K562 (cell line): ENCODE measurements around the gene CYSTM1. TPM values are rescaled to one million over a fixed set of nuclear protein-coding genes. Genes with fewer than 3 reads are reported as not detected.
A peak's percentile ranks its signal among the peaks of the same experiment; 100 is the strongest.

Experiments used
- CBX3 ChIP-seq, 2 experiments: IDR thresholded peaks; 1 replicate in 1 of 2; 2 replicates in 1 of 2; pipeline ENCODE4 v1.6.1; 2012; ENCODE audit warnings: inconsistent platforms in 2 of 2, low read length in 2 of 2, borderline replicate concordance in 1 of 2, control low read depth in 1 of 2
- EWSR1 ChIP-seq: fragments of 450-650 bp; IDR thresholded peaks from 2 replicates; pipeline ENCODE4 v1.6.1; 2018; ENCODE audit warnings: borderline replicate concordance, mild to moderate bottlenecking, low read depth, moderate library complexity; ENCODE audit not compliant: partially characterized antibody
- MIER1 ChIP-seq: fragments of 450-650 bp; IDR thresholded peaks from 2 replicates; pipeline ENCODE4 v1.6.1; 2016; ENCODE audit warnings: antibody characterized with exemption, mild to moderate bottlenecking, low read depth
- NFATC3 ChIP-seq: fragments of 450-650 bp; IDR thresholded peaks from 2 replicates; pipeline ENCODE4 v1.6.1; 2017; ENCODE audit warnings: mild to moderate bottlenecking
- RAD51 ChIP-seq: fragments of 450-650 bp; IDR thresholded peaks from 2 replicates; pipeline ENCODE4 v1.7.1; 2016; ENCODE audit warnings: low read depth, mild to moderate bottlenecking, borderline replicate concordance
- SMC3 ChIP-seq: conservative IDR thresholded peaks from 2 replicates; pipeline ENCODE4 v1.6.1; 2011; ENCODE audit warnings: low read depth, low read length, improper control_type of control experiment; ENCODE audit not compliant: insufficient read depth
- SRSF7 ChIP-seq: fragments of 200-400 bp; formaldehyde crosslinking; optimal IDR thresholded peaks from 2 replicates; pipeline ENCODE3; 2017; ENCODE audit warnings: mild to moderate bottlenecking, low read depth, low read length
- ZNF324 ChIP-seq: fragments of 250-450 bp; sonication (Bioruptor Pico); IDR thresholded peaks from 2 replicates; pipeline ENCODE4 v1.4.0; 2020; ENCODE audit warnings: mild to moderate bottlenecking
- polyA plus RNA-seq, 8 experiments: library from polyadenylated mRNA; depleted of rRNA in 4 of 8; stranded (reverse) in 5 of 8; unstranded in 3 of 8; fragments of >200 nt; fragmentation: Nextera tagmentation in 2 of 8; fragmentation: Illumina TruSeq in 1 of 8; extraction: Ambion mirVana in 2 of 8; extraction: Trizol in 1 of 8; gene quantifications; 2 replicates each; pipeline versions ENCODE4 v1.2.1 to v1.2.3, GENCODE V29; 2011 to 2014; ENCODE audit warnings: inconsistent platforms in 1 of 8, missing spikeins in 1 of 8
- total RNA-seq, 7 experiments: library from RNA; depleted of rRNA in 6 of 7; stranded (reverse); fragments of >200 nt in 6 of 7; fragmentation: Illumina TruSeq in 2 of 7; extraction: Trizol in 2 of 7; gene quantifications; 2 replicates each; pipeline versions ENCODE4 v1.2.1 to v1.2.3, GENCODE V29; 2011 to 2021; ENCODE audit warnings: low replicate concordance in 1 of 7
- TF ChIP-seq, protein P1 (sequence below): sonication (generic); formaldehyde crosslinking; IDR thresholded peaks from 2 replicates; pipeline ENCODE4 v1.8.0; 2022; ENCODE audit warnings: missing genetic modification reagents, mild to moderate bottlenecking, borderline replicate concordance
- TF ChIP-seq, protein P2 (sequence below): fragments of 450-650 bp; IDR thresholded peaks from 2 replicates; pipeline ENCODE4 v1.6.1; 2016; ENCODE audit warnings: mild to moderate bottlenecking, moderate library complexity
- TF ChIP-seq, protein P3 (sequence below): sonication (generic); formaldehyde crosslinking; IDR thresholded peaks from 2 replicates; pipeline ENCODE4 v1.9.0; 2022; ENCODE audit warnings: mild to moderate bottlenecking, missing genetic modification reagents
- TF ChIP-seq, protein P4 (sequence below): sonication (generic); formaldehyde crosslinking; IDR thresholded peaks from 2 replicates; pipeline ENCODE4 v1.8.0; 2022; ENCODE audit warnings: mild to moderate bottlenecking, missing genetic modification reagents

CYSTM1 gene
- total and polyA plus RNA-seq, 9 of the 15 experiments (the other 6 are each of a cell fraction or from before 2014, with no cell fraction given), result 76.1 to 422 (median 108) TPM

DNA sequence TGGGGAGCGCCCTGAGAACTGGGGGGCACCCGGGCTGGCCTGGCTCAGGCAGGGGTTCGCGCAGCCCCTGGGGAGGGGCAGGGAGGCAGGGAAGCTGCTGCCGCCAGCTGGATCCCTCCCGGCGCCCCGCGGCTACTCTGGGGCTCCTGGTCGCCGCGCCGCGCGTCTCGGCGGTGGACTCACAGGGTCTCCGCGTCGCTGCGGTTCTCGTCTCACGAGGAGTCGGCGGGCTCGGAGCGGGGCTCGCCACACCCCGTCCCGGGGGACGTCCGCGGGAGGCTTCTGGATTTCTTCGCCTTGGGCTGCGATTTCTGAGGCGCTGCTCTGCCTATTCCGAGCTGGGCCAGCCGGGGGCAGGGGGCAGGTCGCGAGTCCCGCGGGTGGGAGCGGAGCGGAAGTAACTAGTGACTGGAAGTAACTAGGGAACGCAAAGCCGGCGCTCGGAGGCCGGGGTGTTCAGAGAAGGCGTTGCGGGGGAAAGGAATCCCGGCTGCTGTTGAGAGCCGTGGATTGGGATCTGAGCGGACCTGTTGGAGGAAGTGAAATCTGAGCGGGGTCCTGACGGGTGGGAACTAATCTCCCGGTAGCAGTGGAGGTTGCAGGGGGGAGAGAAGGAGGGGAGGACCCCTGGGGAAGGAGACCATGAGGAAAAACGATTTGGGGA is 511 bp downstream of the CYSTM1 start (continued):
- TF ChIP-seq, protein P1, sequence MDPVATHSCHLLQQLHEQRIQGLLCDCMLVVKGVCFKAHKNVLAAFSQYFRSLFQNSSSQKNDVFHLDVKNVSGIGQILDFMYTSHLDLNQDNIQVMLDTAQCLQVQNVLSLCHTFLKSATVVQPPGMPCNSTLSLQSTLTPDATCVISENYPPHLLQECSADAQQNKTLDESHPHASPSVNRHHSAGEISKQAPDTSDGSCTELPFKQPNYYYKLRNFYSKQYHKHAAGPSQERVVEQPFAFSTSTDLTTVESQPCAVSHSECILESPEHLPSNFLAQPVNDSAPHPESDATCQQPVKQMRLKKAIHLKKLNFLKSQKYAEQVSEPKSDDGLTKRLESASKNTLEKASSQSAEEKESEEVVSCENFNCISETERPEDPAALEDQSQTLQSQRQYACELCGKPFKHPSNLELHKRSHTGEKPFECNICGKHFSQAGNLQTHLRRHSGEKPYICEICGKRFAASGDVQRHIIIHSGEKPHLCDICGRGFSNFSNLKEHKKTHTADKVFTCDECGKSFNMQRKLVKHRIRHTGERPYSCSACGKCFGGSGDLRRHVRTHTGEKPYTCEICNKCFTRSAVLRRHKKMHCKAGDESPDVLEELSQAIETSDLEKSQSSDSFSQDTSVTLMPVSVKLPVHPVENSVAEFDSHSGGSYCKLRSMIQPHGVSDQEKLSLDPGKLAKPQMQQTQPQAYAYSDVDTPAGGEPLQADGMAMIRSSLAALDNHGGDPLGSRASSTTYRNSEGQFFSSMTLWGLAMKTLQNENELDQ, result no peak
- TF ChIP-seq EWSR1 (no peak), NFATC3 (no peak), ZNF324 (no peak), SMC3 (no peak), CBX3 (IDR thresholded peaks at IDR 0.05; ENCODE audit: borderline replicate concordance in 1 of 2, low read length in 2 of 2) (0 out of 3 replicates have a peak, but pooled peaks of 1 of the 2 experiments have one; percentile 16), SRSF7 (no peak), MIER1 (peak; percentile 32; the same call in 1 of the 2 replicates), RAD51 (no peak)
- TF ChIP-seq, protein P2, sequence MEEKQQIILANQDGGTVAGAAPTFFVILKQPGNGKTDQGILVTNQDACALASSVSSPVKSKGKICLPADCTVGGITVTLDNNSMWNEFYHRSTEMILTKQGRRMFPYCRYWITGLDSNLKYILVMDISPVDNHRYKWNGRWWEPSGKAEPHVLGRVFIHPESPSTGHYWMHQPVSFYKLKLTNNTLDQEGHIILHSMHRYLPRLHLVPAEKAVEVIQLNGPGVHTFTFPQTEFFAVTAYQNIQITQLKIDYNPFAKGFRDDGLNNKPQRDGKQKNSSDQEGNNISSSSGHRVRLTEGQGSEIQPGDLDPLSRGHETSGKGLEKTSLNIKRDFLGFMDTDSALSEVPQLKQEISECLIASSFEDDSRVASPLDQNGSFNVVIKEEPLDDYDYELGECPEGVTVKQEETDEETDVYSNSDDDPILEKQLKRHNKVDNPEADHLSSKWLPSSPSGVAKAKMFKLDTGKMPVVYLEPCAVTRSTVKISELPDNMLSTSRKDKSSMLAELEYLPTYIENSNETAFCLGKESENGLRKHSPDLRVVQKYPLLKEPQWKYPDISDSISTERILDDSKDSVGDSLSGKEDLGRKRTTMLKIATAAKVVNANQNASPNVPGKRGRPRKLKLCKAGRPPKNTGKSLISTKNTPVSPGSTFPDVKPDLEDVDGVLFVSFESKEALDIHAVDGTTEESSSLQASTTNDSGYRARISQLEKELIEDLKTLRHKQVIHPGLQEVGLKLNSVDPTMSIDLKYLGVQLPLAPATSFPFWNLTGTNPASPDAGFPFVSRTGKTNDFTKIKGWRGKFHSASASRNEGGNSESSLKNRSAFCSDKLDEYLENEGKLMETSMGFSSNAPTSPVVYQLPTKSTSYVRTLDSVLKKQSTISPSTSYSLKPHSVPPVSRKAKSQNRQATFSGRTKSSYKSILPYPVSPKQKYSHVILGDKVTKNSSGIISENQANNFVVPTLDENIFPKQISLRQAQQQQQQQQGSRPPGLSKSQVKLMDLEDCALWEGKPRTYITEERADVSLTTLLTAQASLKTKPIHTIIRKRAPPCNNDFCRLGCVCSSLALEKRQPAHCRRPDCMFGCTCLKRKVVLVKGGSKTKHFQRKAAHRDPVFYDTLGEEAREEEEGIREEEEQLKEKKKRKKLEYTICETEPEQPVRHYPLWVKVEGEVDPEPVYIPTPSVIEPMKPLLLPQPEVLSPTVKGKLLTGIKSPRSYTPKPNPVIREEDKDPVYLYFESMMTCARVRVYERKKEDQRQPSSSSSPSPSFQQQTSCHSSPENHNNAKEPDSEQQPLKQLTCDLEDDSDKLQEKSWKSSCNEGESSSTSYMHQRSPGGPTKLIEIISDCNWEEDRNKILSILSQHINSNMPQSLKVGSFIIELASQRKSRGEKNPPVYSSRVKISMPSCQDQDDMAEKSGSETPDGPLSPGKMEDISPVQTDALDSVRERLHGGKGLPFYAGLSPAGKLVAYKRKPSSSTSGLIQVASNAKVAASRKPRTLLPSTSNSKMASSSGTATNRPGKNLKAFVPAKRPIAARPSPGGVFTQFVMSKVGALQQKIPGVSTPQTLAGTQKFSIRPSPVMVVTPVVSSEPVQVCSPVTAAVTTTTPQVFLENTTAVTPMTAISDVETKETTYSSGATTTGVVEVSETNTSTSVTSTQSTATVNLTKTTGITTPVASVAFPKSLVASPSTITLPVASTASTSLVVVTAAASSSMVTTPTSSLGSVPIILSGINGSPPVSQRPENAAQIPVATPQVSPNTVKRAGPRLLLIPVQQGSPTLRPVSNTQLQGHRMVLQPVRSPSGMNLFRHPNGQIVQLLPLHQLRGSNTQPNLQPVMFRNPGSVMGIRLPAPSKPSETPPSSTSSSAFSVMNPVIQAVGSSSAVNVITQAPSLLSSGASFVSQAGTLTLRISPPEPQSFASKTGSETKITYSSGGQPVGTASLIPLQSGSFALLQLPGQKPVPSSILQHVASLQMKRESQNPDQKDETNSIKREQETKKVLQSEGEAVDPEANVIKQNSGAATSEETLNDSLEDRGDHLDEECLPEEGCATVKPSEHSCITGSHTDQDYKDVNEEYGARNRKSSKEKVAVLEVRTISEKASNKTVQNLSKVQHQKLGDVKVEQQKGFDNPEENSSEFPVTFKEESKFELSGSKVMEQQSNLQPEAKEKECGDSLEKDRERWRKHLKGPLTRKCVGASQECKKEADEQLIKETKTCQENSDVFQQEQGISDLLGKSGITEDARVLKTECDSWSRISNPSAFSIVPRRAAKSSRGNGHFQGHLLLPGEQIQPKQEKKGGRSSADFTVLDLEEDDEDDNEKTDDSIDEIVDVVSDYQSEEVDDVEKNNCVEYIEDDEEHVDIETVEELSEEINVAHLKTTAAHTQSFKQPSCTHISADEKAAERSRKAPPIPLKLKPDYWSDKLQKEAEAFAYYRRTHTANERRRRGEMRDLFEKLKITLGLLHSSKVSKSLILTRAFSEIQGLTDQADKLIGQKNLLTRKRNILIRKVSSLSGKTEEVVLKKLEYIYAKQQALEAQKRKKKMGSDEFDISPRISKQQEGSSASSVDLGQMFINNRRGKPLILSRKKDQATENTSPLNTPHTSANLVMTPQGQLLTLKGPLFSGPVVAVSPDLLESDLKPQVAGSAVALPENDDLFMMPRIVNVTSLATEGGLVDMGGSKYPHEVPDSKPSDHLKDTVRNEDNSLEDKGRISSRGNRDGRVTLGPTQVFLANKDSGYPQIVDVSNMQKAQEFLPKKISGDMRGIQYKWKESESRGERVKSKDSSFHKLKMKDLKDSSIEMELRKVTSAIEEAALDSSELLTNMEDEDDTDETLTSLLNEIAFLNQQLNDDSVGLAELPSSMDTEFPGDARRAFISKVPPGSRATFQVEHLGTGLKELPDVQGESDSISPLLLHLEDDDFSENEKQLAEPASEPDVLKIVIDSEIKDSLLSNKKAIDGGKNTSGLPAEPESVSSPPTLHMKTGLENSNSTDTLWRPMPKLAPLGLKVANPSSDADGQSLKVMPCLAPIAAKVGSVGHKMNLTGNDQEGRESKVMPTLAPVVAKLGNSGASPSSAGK, result no peak
- TF ChIP-seq, protein P3, sequence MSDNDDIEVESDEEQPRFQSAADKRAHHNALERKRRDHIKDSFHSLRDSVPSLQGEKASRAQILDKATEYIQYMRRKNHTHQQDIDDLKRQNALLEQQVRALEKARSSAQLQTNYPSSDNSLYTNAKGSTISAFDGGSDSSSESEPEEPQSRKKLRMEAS, result no peak
- TF ChIP-seq, protein P4, sequence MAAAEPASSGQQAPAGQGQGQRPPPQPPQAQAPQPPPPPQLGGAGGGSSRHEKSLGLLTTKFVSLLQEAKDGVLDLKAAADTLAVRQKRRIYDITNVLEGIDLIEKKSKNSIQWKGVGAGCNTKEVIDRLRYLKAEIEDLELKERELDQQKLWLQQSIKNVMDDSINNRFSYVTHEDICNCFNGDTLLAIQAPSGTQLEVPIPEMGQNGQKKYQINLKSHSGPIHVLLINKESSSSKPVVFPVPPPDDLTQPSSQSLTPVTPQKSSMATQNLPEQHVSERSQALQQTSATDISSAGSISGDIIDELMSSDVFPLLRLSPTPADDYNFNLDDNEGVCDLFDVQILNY, result no peak
